CD8-positive, alpha-beta memory T cell (primary cell): ENCODE data around the gene ZNF22. TPM values are rescaled to one million over a fixed set of nuclear protein-coding genes. Genes with fewer than 3 reads are reported as not detected.

Experiments used
- CTCF ChIA-PET: fragments of 350-600 bp; sonication (Branson Sonifier 250); formaldehyde crosslinking; loops from one replicate; lab custom pipeline; 2021; ENCODE audit warnings: antibody characterized with exemption; lab: Charles Lee
- POLR2A ChIA-PET: fragments of 350-600 bp; sonication (Branson Sonifier 250); formaldehyde crosslinking; loops from one replicate; lab custom pipeline; 2021; ENCODE audit warnings: antibody characterized with exemption; lab: Charles Lee
- DNase-seq, 5 donors: peaks; one replicate each; pipeline versions ENCODE4 v3.0.0 to v3.0.0-alpha.2; 2020 to 2022; ENCODE audit warnings: mixed read lengths in 1 of 5
- H3K27ac ChIP-seq: one replicate; pipeline ENCODE4 v1.7.0; 2013; ENCODE audit warnings: low read depth, mild to moderate bottlenecking, low read length, moderate library complexity
- H3K27me3 ChIP-seq: 2 replicates; pipeline ENCODE4 v1.7.0; 2013; ENCODE audit warnings: low read length, mild to moderate bottlenecking; ENCODE audit not compliant: insufficient read depth, poor library complexity, severe bottlenecking
- H3K36me3 ChIP-seq: 2 replicates; pipeline ENCODE4 v1.7.0; 2013; ENCODE audit warnings: mild to moderate bottlenecking, low read length, moderate library complexity; ENCODE audit not compliant: insufficient read depth
- H3K4me1 ChIP-seq: 2 replicates; pipeline ENCODE4 v1.7.0; 2013; ENCODE audit warnings: mild to moderate bottlenecking, low read length, moderate library complexity; ENCODE audit not compliant: insufficient read depth
- H3K4me3 ChIP-seq: 2 replicates; pipeline ENCODE4 v1.7.0; 2013; ENCODE audit warnings: mild to moderate bottlenecking, low read length
- H3K9me3 ChIP-seq: 2 replicates; pipeline ENCODE4 v1.7.0; 2013; ENCODE audit warnings: mild to moderate bottlenecking, low read length
- H3K27ac Mint-ChIP-seq, 8 donors: one replicate each; pipeline ENCODE4 v1.8.0; 2020 to 2021; ENCODE audit warnings: mixed read lengths in 8 of 8, mild to moderate bottlenecking in 6 of 8, inconsistent platforms in 3 of 8, moderate library complexity in 3 of 8
- H3K27me3 Mint-ChIP-seq, 2 donors: one replicate each; pipeline ENCODE4 v1.8.0; 2020 to 2021; ENCODE audit warnings: mixed read lengths in 2 of 2, mild to moderate bottlenecking in 1 of 2, moderate library complexity in 1 of 2
- H3K36me3 Mint-ChIP-seq, 3 donors: one replicate each; pipeline ENCODE4 v1.8.0; 2020 to 2021; ENCODE audit warnings: mixed read lengths in 3 of 3, inconsistent platforms in 1 of 3, mild to moderate bottlenecking in 1 of 3
- H3K4me1 Mint-ChIP-seq, 3 donors: one replicate each; pipeline ENCODE4 v1.8.0; 2020 to 2021; ENCODE audit warnings: mixed read lengths in 3 of 3, inconsistent platforms in 1 of 3, mild to moderate bottlenecking in 1 of 3
- H3K4me3 Mint-ChIP-seq, 7 donors: one replicate each; pipeline ENCODE4 v1.8.0; 2020 to 2021; ENCODE audit warnings: mixed read lengths in 7 of 7, mild to moderate bottlenecking in 6 of 7, moderate library complexity in 4 of 7, inconsistent platforms in 2 of 7
- H3K9me3 Mint-ChIP-seq, 5 donors: one replicate each; pipeline ENCODE4 v1.8.0; 2020 to 2022; ENCODE audit warnings: mixed read lengths in 5 of 5, mild to moderate bottlenecking in 3 of 5, moderate library complexity in 2 of 5, inconsistent platforms in 1 of 5
- polyA plus RNA-seq: library from polyadenylated mRNA; unstranded; fragments of 300-500 nt; fragmentation: Illumina TruSeq; gene quantifications from one replicate; pipeline ENCODE4 v1.2.3, GENCODE V29; 2021
- total RNA-seq, 2 experiments: library from RNA; stranded (reverse); gene quantifications; one replicate each; pipeline ENCODE4 v1.2.3, GENCODE V29; 2021

ZNF22 gene
- total and polyA plus RNA-seq, 3 experiments from 2014 or later, result 36.1 to 49.1 (median 37.2) TPM

DNA sequence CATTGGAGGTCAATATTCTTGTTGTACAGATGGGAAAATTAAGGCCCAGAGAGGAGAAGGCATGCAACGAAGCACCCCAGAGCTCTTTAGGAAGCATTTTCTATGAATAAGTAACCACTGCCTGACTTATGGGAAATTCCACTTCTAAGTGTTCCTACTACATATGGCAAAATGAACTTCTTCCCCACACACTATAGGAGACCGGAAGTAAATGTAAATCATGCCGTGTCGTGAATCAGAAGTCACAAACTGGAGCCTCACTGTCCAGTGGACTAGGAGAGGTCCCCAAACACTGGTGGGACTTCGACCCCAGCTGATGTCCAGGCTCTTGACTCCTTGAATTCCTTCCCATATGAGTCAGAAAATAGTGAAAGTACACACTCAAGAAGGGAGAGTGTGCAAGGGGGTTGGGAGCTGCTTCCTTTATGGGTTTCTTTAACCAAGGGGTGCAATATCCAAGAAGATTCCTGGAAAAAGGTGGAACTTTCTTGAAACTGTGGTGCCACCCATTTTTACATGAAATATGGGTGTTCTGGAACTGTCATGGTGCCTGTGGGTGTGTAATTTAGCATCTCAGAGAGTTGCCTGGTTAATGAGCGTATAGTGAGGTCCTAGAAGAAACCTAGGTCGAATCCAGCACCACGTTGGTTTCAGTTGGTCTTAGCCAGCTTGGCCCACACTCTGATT lies 34.5 kb upstream of the ZNF22 start:
- ChIA-PET POLR2A (no interaction called here), CTCF (interaction anchor here (0.7 to 2.0 kb wide), 3 partner anchors 9 to 33 kb away, joined by 4 to 6 read pairs (median 4); no protein-coding TSS in a partner anchor)
- Histone ChIP-seq H3K27me3 (no peaks in the 10 kb centered on the region), H3K36me3 (no peaks in the 10 kb centered on the region), H3K9me3 (no peaks in the 10 kb centered on the region), H3K27ac (no peak overlapping the region), H3K4me3 (no peak overlapping the region), H3K4me1 (peaks cover 34% of the 10 kb centered on the region)
- H3K36me3 Mint-ChIP-seq, result no peaks in the 10 kb centered on the region
- no peak overlapping the region for H3K4me3 Mint-ChIP-seq
- H3K27ac Mint-ChIP-seq, result peak overlapping the region in 3 of 8 donors; percentile 7 to 33 (median 7)
- peaks cover 33 to 39% (median 37%) of the 10 kb centered on the region in 3 donors for H3K4me1 Mint-ChIP-seq
- no peak for DNase-seq
- H3K27me3 Mint-ChIP-seq, result peaks cover 0 to 3% of the 10 kb centered on the region in 2 donors
- H3K9me3 Mint-ChIP-seq, result no peaks in the 10 kb centered on the region

DNA sequence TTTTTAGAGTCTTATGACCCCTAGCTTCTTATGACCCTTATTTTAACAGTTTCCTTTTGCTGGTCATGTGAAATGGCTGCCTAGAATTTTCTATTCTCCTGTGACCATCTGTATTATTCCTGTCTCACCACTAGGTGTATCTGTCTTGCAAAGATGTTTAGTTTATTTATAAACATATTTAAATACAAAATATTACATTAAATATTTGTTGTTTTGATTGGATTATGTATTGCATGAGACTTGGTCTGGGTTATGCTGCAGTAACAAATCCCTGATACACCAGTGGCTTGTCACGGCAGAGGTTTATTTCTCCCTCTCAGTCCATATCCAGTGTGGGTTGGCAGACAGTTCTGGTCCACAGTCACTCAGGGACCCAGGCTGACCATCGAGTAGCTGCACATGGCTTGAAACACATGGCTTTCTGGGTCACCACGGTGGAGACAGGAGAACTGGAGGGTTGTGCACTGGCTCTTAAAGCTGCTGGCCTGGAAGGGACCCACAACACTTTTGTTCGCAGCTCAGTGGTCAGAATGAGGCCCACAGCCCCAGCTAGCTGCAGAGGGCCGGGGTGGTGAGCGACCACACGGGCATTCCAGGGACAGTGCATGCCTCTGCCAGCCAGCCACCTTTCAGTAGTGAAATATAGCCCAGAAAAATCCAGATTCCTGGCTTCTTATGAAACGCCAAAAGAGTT lies 33.8 kb upstream of the ZNF22 start:
- Mint-ChIP-seq H3K36me3 (no peaks in the 10 kb centered on the region), H3K27ac (peak overlapping the region in 1 of 8 donors; percentile 89), H3K27me3 (peaks cover 0 to 3% of the 10 kb centered on the region in 2 donors), H3K9me3 (no peaks in the 10 kb centered on the region), H3K4me3 (no peak overlapping the region), H3K4me1 (peaks cover 33 to 39% (median 37%) of the 10 kb centered on the region in 3 donors)
- Histone ChIP-seq H3K36me3 (no peaks in the 10 kb centered on the region), H3K4me3 (no peak overlapping the region), H3K27me3 (no peaks in the 10 kb centered on the region), H3K4me1 (peaks cover 34% of the 10 kb centered on the region), H3K27ac (no peak overlapping the region), H3K9me3 (no peaks in the 10 kb centered on the region)
- ChIA-PET POLR2A (no interaction called here), CTCF (interaction anchor here (0.9 to 2.0 kb wide), 5 partner anchors 17 to 37 kb away, joined by 3 to 8 read pairs (median 6); partner anchors contain the start of gene ZNF22)
- no peak for DNase-seq

GRCh38 chr10:44967616-44968015 lies 33.1 kb upstream of the ZNF22 start:
- Mint-ChIP-seq H3K4me3 (peak overlapping the region in 4 of 7 donors; percentile 58 to 68 (median 64)), H3K27ac (peak overlapping the region in 7 of 8 donors; percentile 36 to 89 (median 39)), H3K27me3 (peaks cover 0 to 2% of the 10 kb centered on the region in 2 donors), H3K4me1 (peaks cover 33 to 39% (median 37%) of the 10 kb centered on the region in 3 donors), H3K36me3 (no peaks in the 10 kb centered on the region), H3K9me3 (no peaks in the 10 kb centered on the region)
- H3K27ac ChIP-seq, result no peak overlapping the region
- no peaks in the 10 kb centered on the region for H3K36me3 ChIP-seq
- no peak for DNase-seq
- ChIA-PET POLR2A (no interaction called here), CTCF (interaction anchor here (0.9 to 2.0 kb wide), 3 partner anchors 33 to 36 kb away, joined by 3 to 8 read pairs (median 7); partner anchors contain the start of gene ZNF22)
- no peaks in the 10 kb centered on the region for H3K9me3 ChIP-seq
- H3K27me3 ChIP-seq, result no peaks in the 10 kb centered on the region
- peaks cover 34% of the 10 kb centered on the region for H3K4me1 ChIP-seq
- H3K4me3 ChIP-seq, result no peak overlapping the region

DNA sequence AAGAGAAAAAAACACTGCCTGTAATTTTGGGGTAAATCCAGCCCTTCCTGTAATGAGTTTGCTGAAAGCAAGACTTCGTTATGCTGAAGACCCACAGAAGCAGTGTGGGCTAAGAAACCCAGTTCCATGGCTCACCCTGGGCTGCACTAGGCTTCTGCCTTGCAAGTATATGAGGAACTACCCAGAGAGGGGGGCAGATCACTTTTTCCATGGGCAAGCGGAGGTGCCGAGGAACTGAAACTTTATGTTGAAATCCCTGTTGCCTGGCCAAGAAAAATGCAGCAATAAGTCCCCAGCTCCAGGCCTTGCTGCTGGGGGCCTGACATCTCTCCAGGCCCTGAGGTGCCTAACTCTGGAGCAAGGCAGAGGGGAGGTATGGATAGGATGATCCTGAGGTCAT lies 32.6 kb upstream of the ZNF22 start:
- peak overlapping the region in 6 of 7 donors; percentile 57 to 68 (median 62) for H3K4me3 Mint-ChIP-seq
- H3K4me3 ChIP-seq, result no peak overlapping the region
- H3K4me1 ChIP-seq, result peaks cover 34% of the 10 kb centered on the region
- peaks cover 0 to 2% of the 10 kb centered on the region in 2 donors for H3K27me3 Mint-ChIP-seq
- H3K36me3 Mint-ChIP-seq, result no peaks in the 10 kb centered on the region
- DNase-seq, result no peak
- H3K9me3 Mint-ChIP-seq, result no peaks in the 10 kb centered on the region
- no peaks in the 10 kb centered on the region for H3K9me3 ChIP-seq
- no peaks in the 10 kb centered on the region for H3K36me3 ChIP-seq
- no peaks in the 10 kb centered on the region for H3K27me3 ChIP-seq
- peaks cover 33 to 39% (median 37%) of the 10 kb centered on the region in 3 donors for H3K4me1 Mint-ChIP-seq
- CTCF ChIA-PET, result interaction anchor here (0.9 to 2.0 kb wide), 4 partner anchors 16 to 36 kb away, joined by 3 to 8 read pairs (median 5); partner anchors contain the start of gene ZNF22
- peak overlapping the region in 7 of 8 donors; percentile 0 to 89 (median 80) for H3K27ac Mint-ChIP-seq
- POLR2A ChIA-PET, result no interaction called here
- no peak overlapping the region for H3K27ac ChIP-seq

DNA sequence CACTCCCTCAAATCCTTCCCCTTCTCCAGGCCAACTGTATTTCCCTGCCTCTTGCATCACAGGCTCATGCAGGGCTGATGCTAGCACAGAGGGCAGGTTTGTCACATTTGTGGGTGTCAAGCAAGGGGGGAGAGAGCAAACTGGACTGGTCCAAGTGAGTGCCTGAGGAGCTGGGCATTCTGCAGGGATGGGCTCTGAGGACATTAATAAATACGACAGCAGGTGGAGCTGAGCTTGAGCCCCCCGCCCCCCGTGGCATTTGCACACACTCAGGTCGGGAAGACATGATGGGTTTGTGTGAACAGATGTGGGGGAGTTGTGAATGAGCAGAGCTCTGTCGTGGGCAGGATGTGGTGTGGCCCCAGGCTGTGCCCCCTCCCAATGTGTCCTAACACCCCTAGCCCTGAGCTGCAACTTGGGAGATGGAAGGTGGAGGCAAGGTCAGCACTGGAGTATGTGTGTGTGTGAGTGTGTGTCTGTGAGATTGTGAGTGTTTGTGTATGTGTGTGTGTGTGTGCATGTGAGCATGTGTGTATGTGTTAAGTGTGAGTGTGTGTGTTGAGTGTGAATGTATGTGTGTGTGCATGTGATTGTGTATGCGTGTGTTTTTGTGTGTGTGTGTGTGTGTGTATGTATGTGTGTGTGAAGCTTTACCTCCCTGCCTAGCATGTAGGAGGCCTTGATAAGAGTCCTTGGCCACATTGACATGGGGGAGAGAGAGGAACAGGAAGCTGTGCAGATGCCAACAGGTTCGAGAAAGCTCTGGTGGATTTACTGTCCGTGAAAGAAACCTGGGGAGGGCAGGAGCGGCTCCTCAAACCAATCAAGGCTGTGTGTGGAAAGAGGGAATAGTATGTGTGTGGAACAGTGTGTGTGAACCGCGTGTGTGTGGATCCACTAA lies 32.0 kb upstream of the ZNF22 start:
- H3K27me3 ChIP-seq, result no peaks in the 10 kb centered on the region
- Mint-ChIP-seq H3K27me3 (peaks cover 0 to 2% of the 10 kb centered on the region in 2 donors), H3K4me1 (peaks cover 33 to 43% (median 42%) of the 10 kb centered on the region in 3 donors), H3K9me3 (no peaks in the 10 kb centered on the region), H3K4me3 (peak overlapping the region; percentile 6 to 68 (median 64)), H3K36me3 (no peaks in the 10 kb centered on the region), H3K27ac (peak overlapping the region; percentile 0 to 95 (median 76))
- no peaks in the 10 kb centered on the region for H3K36me3 ChIP-seq
- ChIA-PET CTCF (interaction anchor here (1.1 to 2.0 kb wide), 5 partner anchors 10 to 36 kb away, joined by 3 to 9 read pairs (median 7); partner anchors contain the start of genes RASSF4 and ZNF22), POLR2A (no interaction called here)
- H3K9me3 ChIP-seq, result no peaks in the 10 kb centered on the region
- H3K4me1 ChIP-seq, result peaks cover 37% of the 10 kb centered on the region
- no peak overlapping the region for H3K4me3 ChIP-seq
- DNase-seq, result peak in 4 of 5 donors; percentile 13 to 62 (median 38)
- H3K27ac ChIP-seq, result no peak overlapping the region

- POLR2A ChIA-PET, result no interaction called here
- peaks cover 48% of the 10 kb centered on the region for H3K4me1 ChIP-seq
- no peak overlapping the region for H3K4me3 ChIP-seq
- no peaks in the 10 kb centered on the region for H3K9me3 ChIP-seq
- CTCF ChIA-PET, result interaction anchor here (1.1 kb wide), 2 partner anchors 11 to 37 kb away, joined by 3 to 9 read pairs; partner anchors contain the start of gene RASSF4
- no peak overlapping the region for H3K27ac ChIP-seq
- peaks cover 33 to 52% (median 48%) of the 10 kb centered on the region in 3 donors for H3K4me1 Mint-ChIP-seq
- no peak for DNase-seq
- peaks cover 0 to 2% of the 10 kb centered on the region in 2 donors for H3K27me3 Mint-ChIP-seq
- H3K4me3 Mint-ChIP-seq, result no peak overlapping the region
- H3K9me3 Mint-ChIP-seq, result no peaks in the 10 kb centered on the region
- H3K27ac Mint-ChIP-seq, result peak overlapping the region in 2 of 8 donors; percentile 29 to 39
- H3K36me3 Mint-ChIP-seq, result no peaks in the 10 kb centered on the region
- H3K27me3 ChIP-seq, result no peaks in the 10 kb centered on the region
- no peaks in the 10 kb centered on the region for H3K36me3 ChIP-seq
These were observed 30.9 kb upstream of the ZNF22 start for GRCh38 chr10:44969854-44970253.

- POLR2A ChIA-PET, result no interaction called here
These were observed 29.8 kb upstream of the ZNF22 start for GRCh38 chr10:44970812-44971395.

More at GRCh38 chr10:44970812-44971395, 29.8 kb upstream of the ZNF22 start:
- DNase-seq, result no peak
- Mint-ChIP-seq H3K27ac (peak overlapping the region in 1 of 8 donors; percentile 63), H3K36me3 (no peaks in the 10 kb centered on the region), H3K4me1 (peaks cover 32 to 52% (median 46%) of the 10 kb centered on the region in 3 donors), H3K4me3 (no peak overlapping the region), H3K9me3 (no peaks in the 10 kb centered on the region), H3K27me3 (peaks cover 0 to under 1% of the 10 kb centered on the region in 2 donors)
- H3K27me3 ChIP-seq, result no peaks in the 10 kb centered on the region
- H3K4me3 ChIP-seq, result no peak overlapping the region
- no peak overlapping the region for H3K27ac ChIP-seq
- CTCF ChIA-PET, result no interaction called here
- H3K4me1 ChIP-seq, result peaks cover 49% of the 10 kb centered on the region
- H3K36me3 ChIP-seq, result no peaks in the 10 kb centered on the region
- H3K9me3 ChIP-seq, result no peaks in the 10 kb centered on the region
